Mesothelial cell of epicardium (in vitro differentiated cells): Measurements from ENCODE around the gene MCM7. TPM values are rescaled to one million over a fixed set of nuclear protein-coding genes. Genes with fewer than 3 reads are reported as not detected.

Experiments
- DNase-seq, 2 experiments: peaks; one replicate each; pipeline ENCODE4 v3.0.0; 2021; ENCODE audit warnings: low spot score in 2 of 2; ENCODE audit not compliant: unreplicated experiment in 2 of 2
- H3K27ac Mint-ChIP-seq: 2 replicates; pipeline ENCODE4 v1.8.0; 2021; ENCODE audit warnings: mixed read lengths
- H3K27me3 Mint-ChIP-seq: 2 replicates; pipeline ENCODE4 v1.8.0; 2021; ENCODE audit warnings: low read depth, mixed read lengths
- H3K36me3 Mint-ChIP-seq: 2 replicates; pipeline ENCODE4 v1.8.0; 2021; ENCODE audit warnings: mixed read lengths
- H3K4me1 Mint-ChIP-seq: 2 replicates; pipeline ENCODE4 v1.8.0; 2021; ENCODE audit warnings: mixed read lengths
- H3K4me3 Mint-ChIP-seq: 2 replicates; pipeline ENCODE4 v1.8.0; 2021; ENCODE audit warnings: mild to moderate bottlenecking, moderate library complexity, mixed read lengths
- H3K9me3 Mint-ChIP-seq: 2 replicates; pipeline ENCODE4 v1.8.0; 2021; ENCODE audit warnings: mixed read lengths
- total RNA-seq: library from RNA; stranded (reverse); gene quantifications from 3 replicates; pipeline ENCODE4 v1.2.1, GENCODE V29; 2021
- TF ChIP-seq, protein P1 (sequence below): fragments of 200-600 bp; sonication (generic); IDR thresholded peaks from one replicate; pipeline ENCODE4 v1.5.0; 2021; ENCODE audit warnings: antibody characterized with exemption; ENCODE audit not compliant: unreplicated experiment

MCM7 gene
- total RNA-seq, 1 donor from 2014 or later: 171 TPM

DNA sequence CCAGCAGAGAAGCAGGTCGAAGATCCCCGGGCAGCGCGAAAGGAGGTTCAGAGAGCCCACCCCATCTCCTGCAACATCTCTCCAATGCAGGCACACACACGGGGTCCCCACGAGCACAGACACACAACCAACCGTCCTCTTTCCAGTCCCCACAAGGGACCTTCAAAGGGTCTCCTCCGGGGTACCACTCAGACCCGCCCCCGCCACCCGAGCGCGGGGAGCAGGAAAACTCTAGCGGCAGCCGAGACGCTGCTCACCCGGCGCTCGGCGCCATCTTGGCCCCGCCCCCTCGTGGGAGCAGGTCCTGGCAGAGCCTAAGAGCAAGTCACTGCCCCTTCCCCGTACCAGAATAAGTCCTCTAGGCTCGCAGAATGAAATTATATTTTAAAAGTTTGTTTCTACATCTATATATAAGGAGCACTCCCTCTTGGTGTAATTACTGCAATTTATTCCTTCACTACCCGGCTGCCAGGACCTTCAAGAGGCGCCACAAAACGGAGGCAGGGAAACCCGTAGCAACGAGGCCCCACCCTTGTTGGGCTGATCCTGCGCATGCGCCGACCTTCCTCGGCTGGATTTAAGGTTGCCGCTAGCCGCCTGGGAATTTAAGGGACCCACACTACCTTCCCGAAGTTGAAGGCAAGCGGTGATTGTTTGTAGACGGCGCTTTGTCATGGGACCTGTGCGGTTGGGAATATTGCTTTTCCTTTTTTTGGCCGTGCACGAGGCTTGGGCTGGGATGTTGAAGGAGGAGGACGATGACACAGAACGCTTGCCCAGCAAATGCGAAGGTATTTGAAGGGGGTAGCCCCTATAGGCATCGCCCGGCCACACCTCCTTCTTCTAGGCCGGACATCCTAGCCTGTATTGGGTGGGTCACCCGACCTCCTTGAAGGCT lies 18.1 kb upstream of the MCM7 start, which contains the start of the genes CNPY4 and TAF6:
CNPY4 (plus strand) TSS at position 563 of the 898 bp plus-strand sequence; CDS start at position 674, 111 bp downstream.
TAF6 (minus strand) TSS at position 287 of the 898 bp plus-strand sequence. CDS start 5,149 bp downstream, outside the sequence.
- TF ChIP-seq, protein P1, sequence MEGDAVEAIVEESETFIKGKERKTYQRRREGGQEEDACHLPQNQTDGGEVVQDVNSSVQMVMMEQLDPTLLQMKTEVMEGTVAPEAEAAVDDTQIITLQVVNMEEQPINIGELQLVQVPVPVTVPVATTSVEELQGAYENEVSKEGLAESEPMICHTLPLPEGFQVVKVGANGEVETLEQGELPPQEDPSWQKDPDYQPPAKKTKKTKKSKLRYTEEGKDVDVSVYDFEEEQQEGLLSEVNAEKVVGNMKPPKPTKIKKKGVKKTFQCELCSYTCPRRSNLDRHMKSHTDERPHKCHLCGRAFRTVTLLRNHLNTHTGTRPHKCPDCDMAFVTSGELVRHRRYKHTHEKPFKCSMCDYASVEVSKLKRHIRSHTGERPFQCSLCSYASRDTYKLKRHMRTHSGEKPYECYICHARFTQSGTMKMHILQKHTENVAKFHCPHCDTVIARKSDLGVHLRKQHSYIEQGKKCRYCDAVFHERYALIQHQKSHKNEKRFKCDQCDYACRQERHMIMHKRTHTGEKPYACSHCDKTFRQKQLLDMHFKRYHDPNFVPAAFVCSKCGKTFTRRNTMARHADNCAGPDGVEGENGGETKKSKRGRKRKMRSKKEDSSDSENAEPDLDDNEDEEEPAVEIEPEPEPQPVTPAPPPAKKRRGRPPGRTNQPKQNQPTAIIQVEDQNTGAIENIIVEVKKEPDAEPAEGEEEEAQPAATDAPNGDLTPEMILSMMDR: no peak
- Mint-ChIP-seq H3K27me3 (no peaks in the 10 kb centered on the region), H3K36me3 (peaks cover 8% of the 10 kb centered on the region), H3K4me1 (peaks cover 17% of the 10 kb centered on the region), H3K27ac (peak within 1 kb of the TSS; percentile 99), H3K9me3 (no peaks in the 10 kb centered on the region), H3K4me3 (peak within 1 kb of the TSS; percentile 94)
- peak; percentile 91 to 94 for DNase-seq

GRCh38 chr7:100118388-100119071 lies 17.3 kb upstream of the MCM7 start:
- H3K9me3 Mint-ChIP-seq: no peaks in the 10 kb centered on the region
- peak overlapping the region; percentile 94 for H3K4me3 Mint-ChIP-seq
- peak overlapping the region; percentile 99 for H3K27ac Mint-ChIP-seq
- H3K27me3 Mint-ChIP-seq: no peaks in the 10 kb centered on the region
- TF ChIP-seq, protein P1: no peak
- DNase-seq: no peak
- peaks cover 17% of the 10 kb centered on the region for H3K4me1 Mint-ChIP-seq
- H3K36me3 Mint-ChIP-seq: peaks cover 11% of the 10 kb centered on the region

DNA sequence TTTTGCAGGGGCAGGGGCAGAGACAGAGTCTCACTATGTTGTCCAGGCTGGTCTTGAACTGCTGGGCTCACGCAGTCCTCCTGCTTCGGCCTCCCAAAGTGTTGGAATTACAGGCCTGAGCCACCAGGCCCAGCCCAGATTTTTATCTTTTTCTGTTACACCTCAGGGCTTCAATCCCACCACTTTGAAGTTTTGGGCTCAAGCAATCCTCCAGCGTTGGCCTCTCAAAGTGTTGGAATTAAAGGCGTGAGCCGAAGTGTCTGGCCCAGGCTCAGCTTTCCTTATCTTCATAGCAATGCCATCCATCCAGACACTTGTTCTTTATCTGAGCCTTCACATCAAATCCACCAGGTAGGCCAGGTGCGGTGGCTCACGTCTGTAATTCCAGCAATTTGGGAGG lies 13.8 kb upstream of the MCM7 start:
- Mint-ChIP-seq H3K36me3 (peaks cover 19% of the 10 kb centered on the region), H3K4me3 (no peak overlapping the region), H3K27me3 (no peaks in the 10 kb centered on the region), H3K9me3 (no peaks in the 10 kb centered on the region), H3K27ac (no peak overlapping the region), H3K4me1 (peaks cover 9% of the 10 kb centered on the region)
- DNase-seq: no peak
- TF ChIP-seq, protein P1: no peak

GRCh38 chr7:100111914-100112313 lies 10.7 kb upstream of the MCM7 start:
- Mint-ChIP-seq H3K9me3 (no peaks in the 10 kb centered on the region), H3K4me1 (no peaks in the 10 kb centered on the region), H3K4me3 (no peak overlapping the region), H3K27me3 (no peaks in the 10 kb centered on the region), H3K27ac (no peak overlapping the region), H3K36me3 (peaks cover 29% of the 10 kb centered on the region)
- TF ChIP-seq, protein P1: no peak
- DNase-seq: no peak

GRCh38 chr7:100111156-100111555 lies 10.0 kb upstream of the MCM7 start:
- DNase-seq: no peak
- Mint-ChIP-seq H3K4me3 (no peak overlapping the region), H3K9me3 (no peaks in the 10 kb centered on the region), H3K4me1 (no peaks in the 10 kb centered on the region), H3K36me3 (peaks cover 25% of the 10 kb centered on the region), H3K27me3 (no peaks in the 10 kb centered on the region), H3K27ac (no peak overlapping the region)
- TF ChIP-seq, protein P1: no peak
